Kidney capillary endothelial cell (primary cell): Measurements from ENCODE around the gene TMEM171.

ENCODE experiments used
- DNase-seq: peaks from one replicate; pipeline ENCODE4 v3.0.0-alpha.2; 2018; ENCODE audit warnings: low spot score

TMEM171 gene

GRCh38 chr5:73120222-73121118 is at the start of gene TMEM171:
Gene TMEM171 (plus strand): TSS chr5:73120575. CDS start chr5:73123374, 2,799 bp downstream.
- DNase-seq = peak; percentile 23

GRCh38 chr5:73081093-73081492 is 39.3 kb upstream of the TMEM171 start:
- no peak for DNase-seq

DNA sequence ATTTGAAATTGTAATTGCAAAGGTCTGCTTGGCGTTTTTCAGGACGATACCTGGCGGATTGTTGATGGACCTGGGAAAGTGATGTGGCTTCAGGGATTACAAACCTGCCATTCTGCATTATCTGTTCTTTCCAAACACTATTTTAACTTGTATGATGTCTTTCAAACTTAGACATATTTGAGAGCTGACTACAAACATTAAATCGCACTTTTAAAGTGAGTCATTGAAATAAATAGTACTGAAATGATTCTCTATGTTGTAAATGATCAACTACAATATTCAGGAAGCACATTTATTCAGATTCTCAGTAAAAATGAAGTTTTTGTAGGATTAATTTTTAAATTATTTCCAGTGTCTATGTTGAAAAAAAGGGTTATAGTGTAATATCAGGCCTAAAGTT is 32.3 kb upstream of the TMEM171 start:
- DNase-seq = no peak

GRCh38 chr5:73093943-73094342 is 26.4 kb upstream of the TMEM171 start:
- DNase-seq = peak; percentile 44

GRCh38 chr5:73094415-73094814 is 26.0 kb upstream of the TMEM171 start:
- no peak for DNase-seq

DNA sequence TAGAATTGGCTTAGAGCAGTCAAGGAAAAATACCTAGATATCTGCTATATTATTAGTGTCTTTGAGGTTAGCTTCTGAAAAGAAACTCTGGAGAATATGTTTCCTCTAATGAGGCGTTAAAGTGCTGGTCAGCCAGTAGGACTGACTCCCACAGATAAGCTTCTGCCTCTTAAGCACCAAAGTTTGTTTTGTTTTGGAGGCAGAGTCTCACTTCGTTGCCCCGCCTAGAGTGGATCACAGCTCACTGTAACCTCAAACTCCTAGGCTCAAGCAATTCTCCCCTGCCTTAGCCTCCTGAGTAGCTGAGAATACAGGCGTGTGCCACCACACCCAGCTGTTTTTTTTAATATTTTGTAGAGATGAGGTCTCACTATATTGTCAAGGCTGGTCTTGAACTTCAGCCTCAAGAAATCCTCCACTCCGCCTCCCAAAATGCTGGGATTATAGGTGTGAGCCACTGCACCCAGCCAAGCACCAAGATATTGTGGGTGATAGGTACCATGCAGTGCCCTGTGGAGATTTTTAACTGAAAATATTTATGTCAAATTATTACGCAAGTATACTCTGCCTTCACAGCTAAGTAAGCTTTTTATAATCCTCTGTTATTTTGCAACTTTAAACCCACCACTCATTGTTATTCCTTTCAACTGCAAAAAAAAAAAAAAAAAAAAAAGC is 24.7 kb upstream of the TMEM171 start:
- no peak for DNase-seq

- no peak for DNase-seq
Measured at GRCh38 chr5:73096239-73096575, 24.2 kb upstream of the TMEM171 start.

GRCh38 chr5:73097740-73098139 is 22.6 kb upstream of the TMEM171 start:
- no peak for DNase-seq

DNA sequence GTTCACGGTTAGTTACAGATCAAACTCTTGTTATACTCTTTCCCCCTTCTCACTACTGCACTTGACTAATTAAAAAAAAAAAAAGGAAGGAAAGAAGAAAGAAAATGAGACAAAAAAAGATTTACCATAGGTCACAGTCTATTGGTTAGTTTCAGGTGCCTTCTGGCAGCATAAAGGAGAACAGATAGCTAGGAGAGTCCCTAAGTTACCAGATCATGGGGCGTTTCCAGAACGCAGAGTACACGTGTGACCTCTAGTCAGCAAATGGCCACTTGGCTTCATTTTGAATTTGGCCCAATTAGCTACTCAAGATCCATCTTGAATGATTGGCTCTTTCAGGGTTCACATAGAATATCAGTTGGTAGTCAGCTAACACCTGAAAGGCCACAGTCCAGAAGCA is 20.3 kb upstream of the TMEM171 start:
- DNase-seq = no peak

DNA sequence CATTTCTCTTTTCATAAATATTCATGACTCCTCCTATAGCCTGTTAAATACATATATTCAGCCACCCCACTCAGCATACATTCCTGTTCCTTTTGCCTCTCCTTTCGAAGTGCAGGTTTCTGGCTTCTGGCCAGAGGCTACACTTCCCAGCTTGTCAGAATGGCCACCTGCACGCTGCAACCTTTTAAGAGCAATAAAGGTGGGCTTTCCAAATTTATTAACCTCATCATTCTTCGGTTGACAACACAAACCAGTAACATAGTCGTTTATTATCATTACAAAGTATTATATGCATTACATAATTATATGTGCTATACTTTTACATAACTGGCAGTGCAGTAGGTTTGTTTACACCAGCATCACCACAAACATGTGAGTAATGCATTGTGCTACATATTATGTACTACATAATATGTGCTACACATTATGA is 16.5 kb upstream of the TMEM171 start:
- no peak for DNase-seq

GRCh38 chr5:73104326-73104725 is 16.0 kb upstream of the TMEM171 start:
- DNase-seq = no peak

GRCh38 chr5:73106335-73106734 is 14.0 kb upstream of the TMEM171 start:
- DNase-seq = no peak

DNA sequence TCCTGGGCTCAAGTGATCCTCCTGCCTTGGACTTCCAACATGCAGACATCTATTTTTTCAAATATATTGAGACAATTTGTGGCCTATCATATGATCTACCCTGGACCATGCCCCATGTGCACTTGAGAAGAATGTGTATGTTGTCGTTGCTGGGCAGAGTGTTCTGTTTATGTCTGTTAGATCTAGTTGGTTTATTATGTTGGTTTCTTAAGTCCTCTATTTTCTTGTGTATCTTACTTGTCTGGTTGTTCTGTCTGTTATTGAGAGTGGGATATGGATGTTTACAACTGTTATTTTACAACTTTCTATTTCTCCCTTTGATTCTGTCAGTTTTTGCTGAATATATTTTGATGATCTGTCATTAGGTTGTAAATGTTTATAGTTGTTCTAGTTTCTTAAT is 10.2 kb upstream of the TMEM171 start:
- DNase-seq = no peak

DNA sequence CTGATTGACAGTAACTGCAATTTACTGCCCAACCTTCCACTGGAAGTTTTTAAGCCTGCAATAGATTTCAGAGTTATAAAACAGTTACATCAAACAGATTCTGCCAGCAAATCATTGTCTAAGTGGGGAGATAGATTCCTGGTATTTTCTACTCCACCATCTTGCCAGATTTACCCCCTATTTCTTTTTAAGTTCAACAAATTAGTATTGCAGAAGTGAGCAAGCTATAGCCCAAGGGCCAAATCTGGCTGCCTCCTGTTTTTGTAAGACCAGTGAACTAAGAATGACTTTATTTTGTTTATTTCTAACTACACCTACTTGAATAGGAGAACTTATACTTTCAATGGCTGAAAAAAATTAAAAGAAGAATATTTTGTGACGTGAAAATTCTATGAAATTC is 8.8 kb upstream of the TMEM171 start:
- no peak for DNase-seq

DNA sequence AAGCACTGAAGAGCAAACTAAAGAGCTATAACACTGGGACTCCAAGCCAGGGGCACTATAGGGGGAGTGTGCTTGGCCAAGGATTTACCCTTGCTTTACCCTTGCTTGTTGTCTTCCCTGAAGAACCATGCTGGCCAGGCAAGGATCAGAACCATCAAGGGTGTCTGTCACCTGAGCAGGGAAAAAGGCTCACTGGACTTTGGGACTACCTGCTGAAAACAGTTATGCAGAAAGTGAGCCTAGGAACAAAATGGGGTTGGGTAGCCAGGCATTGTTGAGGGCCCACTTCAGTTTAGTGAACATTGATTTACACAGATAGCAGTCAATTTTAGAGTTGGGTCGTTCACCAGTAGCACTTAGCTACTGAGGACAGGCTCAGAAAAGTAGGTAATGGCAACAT is 8.0 kb upstream of the TMEM171 start:
- no peak for DNase-seq

GRCh38 chr5:73114044-73114688 is 6.2 kb upstream of the TMEM171 start:
- no peak for DNase-seq

DNA sequence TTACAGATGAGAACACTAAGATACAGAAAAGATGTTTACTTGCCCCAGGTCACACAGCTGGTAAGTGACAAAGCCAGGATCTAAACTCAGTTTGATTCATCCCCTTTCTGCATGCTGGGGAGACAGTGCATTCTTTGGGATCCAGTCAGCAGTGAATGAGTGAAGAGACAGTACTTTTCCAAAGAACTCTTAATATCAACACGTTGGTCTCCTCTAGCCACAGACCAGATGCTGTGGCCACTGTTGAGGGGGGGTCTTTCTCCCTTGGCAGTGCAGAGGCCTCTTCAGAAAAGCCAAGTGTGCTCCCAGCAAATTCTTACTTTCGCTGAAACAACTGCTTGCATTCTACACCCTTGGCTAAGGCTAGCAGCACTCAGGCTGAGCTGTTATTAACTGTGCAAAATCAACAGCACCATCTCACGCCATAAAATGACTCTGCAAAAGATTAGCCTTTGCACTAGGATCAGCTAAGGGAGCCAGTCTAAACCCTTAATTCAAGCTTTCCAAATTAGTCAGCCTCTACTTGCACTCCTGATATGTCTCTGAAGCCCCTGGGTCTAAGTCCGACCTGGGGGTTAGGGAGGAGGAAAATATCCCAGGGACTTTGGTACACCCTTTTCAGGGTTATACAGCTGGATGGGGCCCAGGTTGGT is 4.8 kb upstream of the TMEM171 start:
- no peak for DNase-seq

DNA sequence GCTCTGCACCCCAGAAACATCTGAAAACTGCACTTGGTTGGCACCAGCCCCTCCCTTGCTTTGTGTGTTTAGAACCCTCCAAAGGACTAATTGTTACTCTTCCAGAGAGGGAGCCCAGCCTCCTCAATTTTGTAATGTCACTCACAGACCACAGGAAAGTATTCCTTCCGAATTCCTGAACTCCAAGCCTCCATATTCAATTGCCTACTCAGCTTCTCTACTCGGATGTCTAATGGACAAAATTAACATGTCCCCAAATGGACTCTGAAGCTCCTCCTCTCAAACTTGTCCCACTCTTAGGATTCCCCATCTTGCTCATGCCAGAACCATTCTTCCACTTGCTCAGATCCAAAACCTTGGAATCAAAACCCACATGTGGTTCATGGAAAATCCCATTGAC is 3.9 kb upstream of the TMEM171 start:
- no peak for DNase-seq

DNA sequence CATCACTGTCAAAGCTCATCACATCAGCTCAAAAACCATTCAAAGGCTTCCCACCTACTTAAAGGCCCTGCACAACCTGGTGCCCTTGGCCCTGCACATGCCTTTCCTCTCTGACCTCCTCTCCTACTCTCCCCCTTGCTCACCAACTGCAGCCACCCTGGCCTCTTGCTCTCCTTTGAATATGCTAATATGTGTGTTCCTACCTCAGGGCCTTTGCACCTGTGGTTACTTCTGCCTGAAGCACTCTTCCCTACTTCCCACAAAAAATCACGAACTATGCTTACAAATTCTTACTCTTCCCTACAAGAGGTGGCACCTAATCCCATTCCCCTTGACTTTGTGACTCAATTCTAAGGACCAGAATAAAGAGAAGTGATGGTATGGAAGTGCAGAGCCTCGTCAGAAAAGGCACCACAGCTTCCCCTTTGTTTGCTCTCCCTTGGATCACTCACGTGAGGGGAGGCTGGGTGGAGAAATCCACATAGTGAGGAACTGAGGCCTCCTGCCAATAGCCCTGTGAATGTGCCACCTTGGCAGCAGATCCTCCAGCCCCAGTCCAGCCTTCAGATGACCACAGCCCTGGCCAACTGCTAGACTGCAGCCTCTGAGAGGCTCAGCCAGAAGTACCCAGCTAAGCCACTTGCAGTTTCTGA is 3.2 kb upstream of the TMEM171 start:
- DNase-seq = no peak

DNA sequence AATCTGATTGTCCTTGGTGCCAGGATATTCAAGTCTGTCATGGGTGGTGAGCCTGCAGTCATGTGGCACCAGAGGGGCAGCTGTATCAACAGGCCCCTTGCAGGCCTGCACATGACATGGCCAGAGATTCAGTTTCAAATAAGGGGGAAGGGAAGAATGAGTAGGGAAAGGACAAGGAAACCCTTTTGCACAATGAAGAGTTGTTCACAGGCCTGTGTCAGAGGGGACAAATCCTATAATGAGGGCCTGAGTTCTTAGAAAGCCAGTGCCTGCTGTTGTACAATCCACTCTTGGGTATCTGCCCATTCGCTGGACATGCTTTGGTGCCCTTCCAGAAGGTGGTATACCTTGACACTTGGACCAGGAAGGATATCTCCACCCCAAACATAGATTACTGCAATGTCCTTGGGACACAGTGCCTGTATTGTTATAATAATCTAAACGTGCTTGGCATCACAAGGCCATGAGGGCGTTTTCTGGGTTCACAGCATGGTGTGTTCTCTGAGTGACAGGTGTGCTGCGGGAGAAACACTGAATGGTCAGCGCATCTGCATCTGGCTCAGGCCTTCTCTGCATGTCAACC is 1.9 kb upstream of the TMEM171 start:
- DNase-seq = no peak

GRCh38 chr5:73119451-73120157 is 771 bp upstream of the TMEM171 start:
- DNase-seq = no peak
